Activated T-cell treated with anti-CD3 and anti-CD28 coated beads for 24 hours (primary cell): ENCODE results near the gene ZBTB1.
"Not testable (repeated sequence)": the region's sequence is repeated elsewhere in the genome, so short reads cannot be mapped to it uniquely, and the experiment has no call there.

Experiments
- DNase-seq: peaks from one replicate; pipeline ENCODE4 v3.0.0-alpha.2; 2020; ENCODE audit warnings: low read depth

ZBTB1 gene

GRCh38 chr14:64569646-64570045 is 65.1 kb downstream of the ZBTB1 start:
- not testable (repeated sequence) for DNase-seq

GRCh38 chr14:64572386-64573104 is 68.0 kb downstream of the ZBTB1 start:
- no peak for DNase-seq

GRCh38 chr14:64573109-64573508 is 68.5 kb downstream of the ZBTB1 start:
- DNase-seq: no peak
